ENCODE measurements around the gene FAM171A1. TPM values are rescaled to one million over a fixed set of nuclear protein-coding genes. Genes with fewer than 3 reads are reported as not detected.

FAM171A1 gene
- total and polyA plus RNA-seq, 2 of the 13 experiments (the other 11 are each of a cell fraction or from before 2014, with no cell fraction given): 21.5 to 34.7 TPM

DNA sequence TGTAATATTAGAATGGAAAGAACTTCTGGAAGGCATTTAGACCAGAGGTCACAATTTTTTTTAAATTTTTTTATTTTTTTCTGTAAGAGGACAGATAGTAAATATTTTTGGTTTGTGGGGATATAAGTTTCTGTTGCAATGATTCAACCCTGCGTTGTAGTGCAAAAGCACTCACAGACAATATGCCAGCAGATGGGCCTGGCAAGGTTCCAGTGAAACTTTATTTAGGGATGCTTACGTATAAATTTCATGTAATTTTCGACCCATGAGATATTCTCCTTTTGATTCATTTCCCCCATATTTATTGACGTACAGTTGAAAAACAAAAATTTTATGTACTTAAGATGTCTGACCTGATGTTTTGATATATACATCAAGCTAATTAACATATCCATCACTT lies 129.8 kb downstream of the FAM171A1 start:
- Histone ChIP-seq H3K27ac (ENCODE audit: extremely low read length, insufficient read depth, low read length) (no peak overlapping the region), H3K27me3 (ENCODE audit: control insufficient read depth in 1 of 2, insufficient read depth in 2 of 2, low read length in 2 of 2) (no peaks in the 10 kb centered on the region), H3K4me2 (ENCODE audit: low read depth, low read length) (no peak overlapping the region), H3K9ac (ENCODE audit: insufficient read depth, low read depth, low read length) (no peak overlapping the region), H3K36me3 (replicated peaks in 1 of 2; ENCODE audit: control insufficient read depth in 1 of 2, insufficient read depth in 2 of 2, low read length in 2 of 2) (peaks cover 6 to 23% of the 10 kb centered on the region in 2 experiments; a peak in 3 of 5 replicates), H3K4me1 (ENCODE audit: insufficient read depth, low read length) (no peaks in the 10 kb centered on the region), H3K79me2 (ENCODE audit: insufficient read depth, low read length) (no peaks in the 10 kb centered on the region), H3K9me3 (ENCODE audit: low read length) (no peaks in the 10 kb centered on the region), H2AFZ (ENCODE audit: low read length) (no peak overlapping the region), H3K4me3 (replicated peaks in 1 of 3; ENCODE audit: insufficient read depth in 1 of 3, low read depth in 2 of 3, low read length in 3 of 3) (no peak overlapping the region), H4K20me1 (ENCODE audit: insufficient read depth, low read length) (no peaks in the 10 kb centered on the region)
- in situ Hi-C loops (cut with HindIII; ENCODE audit: extremely low pct_ligation_motif_present, low pct_unique_long_range_greater_than_20kb) (no loop called here), intact Hi-C loops (cut with micrococcal nuclease; ENCODE audit: unreplicated experiment) (no loop called here)
- no peak for FAIRE-seq
- DNase-seq (ENCODE audit: low spot score): no peak
- no TSS peak for BruUV-seq (replicated peaks)
- ATAC-seq: no peak
- WGBS (ENCODE audit: low lambda C conversion rate): 98% methylated on average over 4 of the region's 4 CpGs
- ChIA-PET CTCF (ENCODE audit: low intra/inter-chr PET ratio, low total read pairs) (no interaction called here), POLR2A (no interaction called here)
- TF ChIP-seq ELF4 (CRISPR knock-in tag; IDR thresholded peaks at IDR 0.05; ENCODE audit: borderline replicate concordance): no peak

- Histone ChIP-seq H3K9ac (ENCODE audit: insufficient read depth, low read depth, low read length) (no peak overlapping the region), H3K4me2 (ENCODE audit: low read depth, low read length) (no peak overlapping the region), H3K27ac (ENCODE audit: extremely low read length, insufficient read depth, low read length) (no peak overlapping the region), H3K79me2 (ENCODE audit: insufficient read depth, low read length) (no peaks in the 10 kb centered on the region), H4K20me1 (ENCODE audit: insufficient read depth, low read length) (no peaks in the 10 kb centered on the region), H3K9me3 (ENCODE audit: low read length) (no peaks in the 10 kb centered on the region), H3K4me3 (replicated peaks in 1 of 3; ENCODE audit: insufficient read depth in 1 of 3, low read depth in 2 of 3, low read length in 3 of 3) (no peak overlapping the region), H3K27me3 (ENCODE audit: control insufficient read depth in 1 of 2, insufficient read depth in 2 of 2, low read length in 2 of 2) (no peaks in the 10 kb centered on the region), H2AFZ (ENCODE audit: low read length) (no peak overlapping the region), H3K36me3 (replicated peaks in 1 of 2; ENCODE audit: control insufficient read depth in 1 of 2, insufficient read depth in 2 of 2, low read length in 2 of 2) (peaks cover 6 to 11% of the 10 kb centered on the region in 2 experiments; a peak in 3 of 5 replicates), H3K4me1 (ENCODE audit: insufficient read depth, low read length) (no peaks in the 10 kb centered on the region)
- TF ChIP-seq FLYWCH1 (CRISPR knock-in tag; IDR thresholded peaks at IDR 0.05) (no peak), ZNF777 (CRISPR knock-in tag; IDR thresholded peaks at IDR 0.05) (no peak), ZBTB3 (CRISPR knock-in tag; IDR thresholded peaks at IDR 0.05; ENCODE audit: borderline replicate concordance, low read depth) (no peak), NFKBIZ (CRISPR knock-in tag; IDR thresholded peaks at IDR 0.05) (no peak), ZNF510 (CRISPR knock-in tag; IDR thresholded peaks at IDR 0.05; ENCODE audit: low read depth) (no peak), ZFP82 (CRISPR knock-in tag; IDR thresholded peaks at IDR 0.05; ENCODE audit: borderline replicate concordance) (no peak), ZNF737 (CRISPR knock-in tag; IDR thresholded peaks at IDR 0.05; ENCODE audit: borderline replicate concordance) (no peak), IRF9 (CRISPR knock-in tag; IDR thresholded peaks at IDR 0.05; ENCODE audit: borderline replicate concordance) (no peak), ZNF367 (CRISPR knock-in tag; IDR thresholded peaks at IDR 0.05; ENCODE audit: borderline replicate concordance) (no peak), ZNF788 (CRISPR knock-in tag; IDR thresholded peaks at IDR 0.05; ENCODE audit: borderline replicate concordance) (no peak), ZNF639 (CRISPR knock-in tag; conservative IDR thresholded peaks at IDR 0.05) (no peak)
- BruUV-seq (replicated peaks): no TSS peak
- no peak for ATAC-seq
- no peak for DNase-seq (ENCODE audit: low spot score)
- CTCF ChIA-PET (ENCODE audit: low intra/inter-chr PET ratio, low total read pairs): no interaction called here
- intact Hi-C loops (cut with micrococcal nuclease; ENCODE audit: unreplicated experiment) (no loop called here), in situ Hi-C loops (cut with HindIII; ENCODE audit: extremely low pct_ligation_motif_present, low pct_unique_long_range_greater_than_20kb) (no loop called here)
- no peak for FAIRE-seq
- POLR2A ChIA-PET: no interaction called here
- WGBS (ENCODE audit: low lambda C conversion rate): 98% methylated on average over 12 of the region's 12 CpGs
These were observed 132.3 kb downstream of the FAM171A1 start for GRCh38 chr10:15238555-15239335.
